Endothelial cell of umbilical vein (primary cell): ENCODE data around the gene SH3RF3.

Experiments used
- EZH2 ChIP-seq: IDR thresholded peaks from 2 replicates; pipeline ENCODE4 v1.6.1; 2012; ENCODE audit warnings: borderline replicate concordance, low read depth, mild to moderate bottlenecking, moderate library complexity, low read length, inconsistent platforms; ENCODE audit not compliant: severe bottlenecking
- FOS ChIP-seq: IDR thresholded peaks from 2 replicates; pipeline ENCODE4 v1.6.1; 2011; ENCODE audit warnings: mild to moderate bottlenecking, low read length, moderate library complexity, borderline replicate concordance; ENCODE audit not compliant: insufficient read depth
- GATA2 ChIP-seq: IDR thresholded peaks from 2 replicates; pipeline ENCODE4 v1.7.0; 2011; ENCODE audit warnings: low read depth, mild to moderate bottlenecking, moderate library complexity, mixed read lengths, low read length; ENCODE audit not compliant: insufficient read length, insufficient read depth
- JUN ChIP-seq: IDR thresholded peaks from 2 replicates; pipeline ENCODE4 v1.6.1; 2011; ENCODE audit warnings: borderline replicate concordance, low read depth; ENCODE audit not compliant: insufficient read length, insufficient read depth
- MYC ChIP-seq: IDR thresholded peaks from one replicate; pipeline ENCODE4 v1.6.1; 2011; ENCODE audit warnings: mild to moderate bottlenecking, low read depth, low read length
- POLR2A ChIP-seq: IDR thresholded peaks from 2 replicates; pipeline ENCODE4 v1.6.1; 2012; ENCODE audit warnings: low read depth, mild to moderate bottlenecking, control low read depth, low read length
- POLR2AphosphoS5 ChIP-seq: IDR thresholded peaks from 2 replicates; pipeline ENCODE4 v1.6.1; 2012; ENCODE audit warnings: low read depth, mild to moderate bottlenecking, control low read depth, low read length, moderate library complexity; ENCODE audit not compliant: insufficient read depth
- TF ChIP-seq, protein P1 (sequence below), 2 donors: IDR thresholded peaks; 1 replicate in 1 of 2; 2 replicates in 1 of 2; pipeline ENCODE4 v1.5.1; 2011; ENCODE audit warnings: low read length in 2 of 2, mild to moderate bottlenecking in 2 of 2, moderate library complexity in 2 of 2, control low read depth in 1 of 2, inconsistent platforms in 1 of 2, low read depth in 1 of 2; ENCODE audit not compliant: insufficient read depth in 1 of 2; ENCODE audit errors: extremely low read depth in 1 of 2
- TF ChIP-seq, protein P2 (sequence below): IDR thresholded peaks from 2 replicates; pipeline ENCODE4 v1.6.1; 2011; ENCODE audit not compliant: insufficient read depth, insufficient read length

DNA sequence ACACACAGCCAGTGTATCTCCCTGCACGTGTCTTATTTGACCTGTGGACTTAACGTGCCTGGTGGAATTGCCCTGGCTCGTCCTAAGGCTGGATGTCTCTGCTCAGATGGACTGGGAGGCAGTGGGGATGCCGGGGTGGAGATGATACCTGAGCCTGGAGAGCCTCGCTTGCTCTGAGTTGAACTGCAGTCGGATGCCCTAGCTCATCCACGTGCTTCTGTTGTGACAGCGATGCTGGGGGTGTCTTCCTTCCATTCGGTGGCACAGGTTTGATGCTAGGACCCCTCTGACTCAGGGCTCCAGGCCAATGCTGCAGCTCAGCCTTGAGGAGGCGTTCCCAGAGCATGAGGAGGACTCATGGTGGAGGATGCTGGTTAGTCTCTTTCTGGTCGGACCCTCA lies 117.6 kb downstream of the SH3RF3 start:
- TF ChIP-seq, protein P1, sequence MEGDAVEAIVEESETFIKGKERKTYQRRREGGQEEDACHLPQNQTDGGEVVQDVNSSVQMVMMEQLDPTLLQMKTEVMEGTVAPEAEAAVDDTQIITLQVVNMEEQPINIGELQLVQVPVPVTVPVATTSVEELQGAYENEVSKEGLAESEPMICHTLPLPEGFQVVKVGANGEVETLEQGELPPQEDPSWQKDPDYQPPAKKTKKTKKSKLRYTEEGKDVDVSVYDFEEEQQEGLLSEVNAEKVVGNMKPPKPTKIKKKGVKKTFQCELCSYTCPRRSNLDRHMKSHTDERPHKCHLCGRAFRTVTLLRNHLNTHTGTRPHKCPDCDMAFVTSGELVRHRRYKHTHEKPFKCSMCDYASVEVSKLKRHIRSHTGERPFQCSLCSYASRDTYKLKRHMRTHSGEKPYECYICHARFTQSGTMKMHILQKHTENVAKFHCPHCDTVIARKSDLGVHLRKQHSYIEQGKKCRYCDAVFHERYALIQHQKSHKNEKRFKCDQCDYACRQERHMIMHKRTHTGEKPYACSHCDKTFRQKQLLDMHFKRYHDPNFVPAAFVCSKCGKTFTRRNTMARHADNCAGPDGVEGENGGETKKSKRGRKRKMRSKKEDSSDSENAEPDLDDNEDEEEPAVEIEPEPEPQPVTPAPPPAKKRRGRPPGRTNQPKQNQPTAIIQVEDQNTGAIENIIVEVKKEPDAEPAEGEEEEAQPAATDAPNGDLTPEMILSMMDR (IDR thresholded peaks at IDR 0.05; ENCODE audit: extremely low read depth in 1 of 2, insufficient read depth in 1 of 2, low read depth in 1 of 2, low read length in 2 of 2) = no peak
- TF ChIP-seq POLR2A (no peak), POLR2AphosphoS5 (no peak), EZH2 (no peak), JUN (no peak), GATA2 (no peak), MYC (no peak), FOS (no peak)
- TF ChIP-seq, protein P2, sequence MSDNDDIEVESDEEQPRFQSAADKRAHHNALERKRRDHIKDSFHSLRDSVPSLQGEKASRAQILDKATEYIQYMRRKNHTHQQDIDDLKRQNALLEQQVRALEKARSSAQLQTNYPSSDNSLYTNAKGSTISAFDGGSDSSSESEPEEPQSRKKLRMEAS = no peak
